ENCODE results near the gene HOOK2. TPM values are rescaled to one million over a fixed set of nuclear protein-coding genes. Genes with fewer than 3 reads are reported as not detected.

HOOK2 gene
- total RNA-seq (2022; extraction: Qiagen RNA extraction) = 9.8 to 12.4 TPM (median 10.8 TPM) in 5 replicates

GRCh38 chr19:12774588-12775555 is at the start of gene HOOK2:
HOOK2 (minus strand) TSS chr19:12775552; CDS start chr19:12775449, 103 bp downstream.

GRCh38 chr19:12806242-12807081 is 31.1 kb upstream of the HOOK2 start, which contains the start of gene RNASEH2A:
RNASEH2A (plus strand) TSS chr19:12806584; CDS start chr19:12806674, 90 bp downstream.

GRCh38 chr19:12801466-12802266 is 26.3 kb upstream of the HOOK2 start, which contains the start of the genes PRDX2 and THSD8:
PRDX2 (minus strand) TSS chr19:12801800; CDS start chr19:12801261, 539 bp downstream.
THSD8 (plus strand) TSS chr19:12802069; CDS start chr19:12802072, 3 bp downstream.

GRCh38 chr19:12791345-12792050 is 16.1 kb upstream of the HOOK2 start, which contains the start of gene JUNB:
JUNB (plus strand) TSS chr19:12791486; CDS start chr19:12791772, 286 bp downstream.

GRCh38 chr19:12751635-12752034 is 23.7 kb downstream of the HOOK2 start, which contains the start of gene BEST2:
BEST2 (plus strand) TSS chr19:12751791; CDS start chr19:12752593, 802 bp downstream.

GRCh38 chr19:12736995-12737834 is 38.1 kb downstream of the HOOK2 start, which contains the start of gene GET3:
GET3 (plus strand) TSS chr19:12737497; CDS start chr19:12737506, 9 bp downstream.

GRCh38 chr19:12723641-12724426 is 51.5 kb downstream of the HOOK2 start, which contains the start of gene TNPO2:
TNPO2 (minus strand) TSS chr19:12723932; CDS start chr19:12720977, 2,955 bp downstream.

Other genes with a start within 250 kb of the HOOK2 start
- 1.3 to 2.4 TPM (median 1.9 TPM) in 5 replicates for gene ZNF564, start 224.1 kb downstream of the HOOK2 start, total RNA-seq (2022; extraction: Qiagen RNA extraction)
- 0.34 to 0.89 TPM (median 0.70 TPM) in 5 replicates for gene ZNF490, start 164.7 kb downstream of the HOOK2 start, total RNA-seq (2022; extraction: Qiagen RNA extraction)
- gene ZNF791, start 164.6 kb downstream of the HOOK2 start, total RNA-seq (2022; extraction: Qiagen RNA extraction) = 4.8 to 5.5 TPM (median 5.3 TPM) in 5 replicates
- gene MAN2B1, start 108.8 kb downstream of the HOOK2 start, total RNA-seq (2022; extraction: Qiagen RNA extraction) = 15.9 to 21.9 TPM (median 21.4 TPM) in 5 replicates
- gene WDR83, start 108.7 kb downstream of the HOOK2 start, total RNA-seq (2022; extraction: Qiagen RNA extraction) = 9.3 to 11.8 TPM (median 10.9 TPM) in 5 replicates
- 40.0 to 54.0 TPM (median 49.9 TPM) in 5 replicates for gene DHPS, start 93.7 kb downstream of the HOOK2 start, total RNA-seq (2022; extraction: Qiagen RNA extraction)
- gene GNG14, start 87.6 kb downstream of the HOOK2 start, total RNA-seq (2022; extraction: Qiagen RNA extraction) = not detected in 5 replicates
- 8.7 to 14.0 TPM (median 13.4 TPM) in 5 replicates for gene FBXW9, start 78.9 kb downstream of the HOOK2 start, total RNA-seq (2022; extraction: Qiagen RNA extraction)
- gene TNPO2, start 51.6 kb downstream of the HOOK2 start, total RNA-seq (2022; extraction: Qiagen RNA extraction) = 25.5 to 39.5 TPM (median 35.3 TPM) in 5 replicates
- 160 to 199 TPM (median 197 TPM) in 5 replicates for gene TRIR, start 40.9 kb downstream of the HOOK2 start, total RNA-seq (2022; extraction: Qiagen RNA extraction)
- 67.6 to 102 TPM (median 95.8 TPM) in 5 replicates for gene GET3, start 38.1 kb downstream of the HOOK2 start, total RNA-seq (2022; extraction: Qiagen RNA extraction)
- 0.24 to 0.35 TPM (median 0.28 TPM) in 4 of 5 replicates, not detected in the other for gene BEST2, start 23.8 kb downstream of the HOOK2 start, total RNA-seq (2022; extraction: Qiagen RNA extraction)
- gene JUNB, start 15.9 kb upstream of the HOOK2 start, total RNA-seq (2022; extraction: Qiagen RNA extraction) = 97.7 to 170 TPM (median 137 TPM) in 5 replicates
- gene PRDX2, start 26.2 kb upstream of the HOOK2 start, total RNA-seq (2022; extraction: Qiagen RNA extraction) = 0.18 to 1.1 TPM (median 0.80 TPM) in 5 replicates
- gene THSD8, start 26.5 kb upstream of the HOOK2 start, total RNA-seq (2022; extraction: Qiagen RNA extraction) = 6.2 to 15.8 TPM (median 9.6 TPM) in 4 of 5 replicates, not detected in the other
- gene RNASEH2A, start 31.0 kb upstream of the HOOK2 start, total RNA-seq (2022; extraction: Qiagen RNA extraction) = 37.6 to 51.5 TPM (median 48.6 TPM) in 5 replicates
- gene RTBDN, start 59.0 kb upstream of the HOOK2 start, total RNA-seq (2022; extraction: Qiagen RNA extraction) = 0.10 to 0.27 TPM (median 0.14 TPM) in 4 of 5 replicates, not detected in the other
- gene MAST1, start 63.0 kb upstream of the HOOK2 start, total RNA-seq (2022; extraction: Qiagen RNA extraction) = 1.5 to 2.0 TPM (median 1.9 TPM) in 5 replicates
- gene DNASE2, start 105.9 kb upstream of the HOOK2 start, total RNA-seq (2022; extraction: Qiagen RNA extraction) = 27.2 to 33.8 TPM (median 32.3 TPM) in 5 replicates
- 0.05 to 0.09 TPM (median 0.06 TPM) in 3 of 5 replicates, not detected in the others for gene KLF1, start 111.6 kb upstream of the HOOK2 start, total RNA-seq (2022; extraction: Qiagen RNA extraction)
- 8.8 to 10.0 TPM (median 9.4 TPM) in 5 replicates for gene GCDH, start 115.6 kb upstream of the HOOK2 start, total RNA-seq (2022; extraction: Qiagen RNA extraction)
- 0.28 to 0.70 TPM (median 0.38 TPM) in 5 replicates for gene SYCE2, start 143.7 kb upstream of the HOOK2 start, total RNA-seq (2022; extraction: Qiagen RNA extraction)
- 75.2 to 82.8 TPM (median 78.2 TPM) in 5 replicates for gene FARSA, start 158.2 kb upstream of the HOOK2 start, total RNA-seq (2022; extraction: Qiagen RNA extraction)
- 507 to 554 TPM (median 516 TPM) in 5 replicates for gene CALR, start 163.1 kb upstream of the HOOK2 start, total RNA-seq (2022; extraction: Qiagen RNA extraction)
- gene RAD23A, start 170.3 kb upstream of the HOOK2 start, total RNA-seq (2022; extraction: Qiagen RNA extraction) = 70.7 to 86.3 TPM (median 80.4 TPM) in 5 replicates
- 30.1 to 58.7 TPM (median 54.9 TPM) in 5 replicates for gene GADD45GIP1, start 181.7 kb upstream of the HOOK2 start, total RNA-seq (2022; extraction: Qiagen RNA extraction)
- 0.03 to 0.08 TPM (median 0.06 TPM) in 5 replicates for gene DAND5, start 194.0 kb upstream of the HOOK2 start, total RNA-seq (2022; extraction: Qiagen RNA extraction)
- gene NFIX, start 219.9 kb upstream of the HOOK2 start, total RNA-seq (2022; extraction: Qiagen RNA extraction) = 3.3 to 5.1 TPM (median 4.6 TPM) in 5 replicates